ENCODE measurements around the gene KCND1.
A peak's percentile ranks its signal among the peaks of the same experiment; 100 is the strongest.

KCND1 gene

GRCh38 chrX:48974033-48974432 is 2.4 kb upstream of the KCND1 start:
- no peak for DNase-seq

DNA sequence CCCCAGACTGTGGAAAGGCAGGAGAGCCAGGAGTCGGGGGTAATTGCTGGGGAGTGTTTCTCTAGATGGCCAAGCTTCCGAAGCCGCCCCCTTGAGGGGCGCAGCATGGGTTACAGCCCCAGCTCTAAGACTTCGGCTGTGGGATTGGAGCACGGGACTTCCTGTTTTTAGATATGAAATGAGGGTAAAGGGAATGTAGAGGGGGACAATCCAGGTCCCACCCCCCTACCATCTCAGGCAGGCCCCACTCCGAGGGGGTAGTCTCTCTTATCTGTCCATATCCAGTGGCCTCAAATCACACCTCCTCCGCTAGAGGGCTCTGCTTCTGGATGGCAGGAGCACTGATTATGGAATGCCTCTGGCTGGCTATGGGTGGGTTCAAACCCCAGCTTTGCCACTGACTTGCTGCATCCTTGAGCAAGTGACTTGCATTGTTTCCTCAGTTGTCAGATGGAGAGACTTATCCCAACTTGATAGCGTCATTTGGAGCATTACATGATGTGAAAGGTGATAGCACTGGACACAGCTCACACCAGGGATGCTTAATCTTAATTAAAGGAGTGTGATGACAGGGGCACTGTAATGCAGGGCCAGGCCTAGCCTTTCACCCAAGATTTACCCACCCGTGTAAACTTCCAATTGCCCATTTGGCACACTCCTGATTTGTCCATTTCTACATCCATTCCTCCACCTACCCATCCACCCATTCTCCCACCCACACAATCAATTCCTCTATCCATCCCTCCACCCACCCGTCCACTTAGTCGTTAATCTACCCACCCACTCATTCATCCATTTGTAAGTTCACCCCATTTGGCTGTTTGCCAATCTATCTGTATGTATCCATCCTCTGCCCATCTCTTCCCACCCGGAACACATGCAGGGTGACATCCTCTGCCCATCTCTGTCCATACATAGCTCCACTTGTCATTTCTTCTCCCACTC is 848 bp upstream of the KCND1 start:
- DNase-seq = peak; percentile 10 to 11

GRCh38 chrX:48969471-48969870 is 2.2 kb downstream of the KCND1 start:
- no peak for DNase-seq

- no peak for DNase-seq
Observed at GRCh38 chrX:48968377-48968776, 3.3 kb downstream of the KCND1 start.

- no peak for DNase-seq
Observed at GRCh38 chrX:48966796-48967579, 4.7 kb downstream of the KCND1 start.

DNA sequence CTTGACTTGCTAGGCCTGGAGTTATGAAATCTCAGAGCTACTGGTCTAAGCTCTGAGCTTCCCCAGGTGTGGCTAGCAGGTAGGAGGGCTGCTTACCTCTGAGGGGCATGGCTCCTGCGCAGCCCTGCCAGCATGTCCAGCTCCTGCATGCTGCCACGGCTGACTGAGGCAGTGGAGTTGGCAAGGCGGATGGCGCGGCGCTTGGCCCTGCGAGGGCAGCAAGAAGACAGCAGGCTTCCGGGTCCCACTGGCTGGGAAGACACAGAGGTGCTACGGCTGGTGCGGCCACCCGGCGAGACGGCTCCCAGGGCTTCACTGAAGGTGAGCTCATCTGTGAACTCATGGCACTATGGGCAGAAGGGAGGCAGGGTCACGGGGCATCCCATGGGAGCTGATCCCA is 5.7 kb downstream of the KCND1 start:
- no peak for DNase-seq

DNA sequence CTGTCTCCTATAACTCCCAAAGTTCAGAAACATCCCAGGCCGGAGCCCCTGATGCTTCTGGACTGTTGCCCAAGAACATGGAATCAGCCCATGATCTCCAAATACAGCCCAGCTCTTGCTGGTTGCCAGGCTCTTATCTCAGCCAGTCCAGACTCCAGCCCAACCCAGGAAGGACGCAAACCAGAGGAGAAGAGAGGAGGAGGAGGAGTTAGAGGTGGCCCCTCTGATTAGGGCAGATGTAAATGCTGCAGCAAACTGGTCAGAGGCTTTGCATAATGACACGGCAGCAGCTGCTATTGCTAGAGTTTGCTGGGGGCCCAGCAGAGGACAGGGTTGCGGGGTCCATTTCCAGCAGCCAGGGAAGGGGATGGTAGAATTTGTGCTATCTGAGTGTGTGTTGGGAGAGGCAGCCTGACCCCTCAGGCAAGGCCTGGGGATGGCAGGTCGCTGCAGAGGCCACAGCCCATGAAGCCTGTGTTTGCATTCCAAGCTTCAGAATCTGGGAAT is 10.0 kb downstream of the KCND1 start:
- DNase-seq = no peak

DNA sequence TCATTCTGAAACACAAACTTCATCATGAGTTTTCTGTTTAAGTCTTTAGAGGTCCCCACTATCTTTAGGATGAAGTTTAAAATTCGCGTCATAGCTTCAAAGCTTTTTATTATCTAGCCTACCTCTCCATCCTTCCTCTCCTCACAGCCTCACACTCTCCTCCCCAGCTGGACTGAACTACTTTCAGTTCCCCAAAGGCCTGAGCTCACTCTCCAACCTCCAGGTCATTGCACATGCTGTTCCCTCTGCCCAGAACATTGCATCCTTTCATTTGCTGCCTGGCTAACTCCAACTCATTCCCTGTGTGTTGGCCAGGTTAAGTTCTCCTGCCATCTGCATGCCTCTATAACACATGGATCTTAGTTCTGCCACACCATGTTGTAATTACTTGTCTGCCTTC is 11.4 kb downstream of the KCND1 start:
- no peak for DNase-seq

GRCh38 chrX:48958635-48959094 is 13.0 kb downstream of the KCND1 start:
- no peak for DNase-seq

GRCh38 chrX:48957827-48958634 is 13.6 kb downstream of the KCND1 start:
- peak; percentile 80 to 81 for DNase-seq

DNA sequence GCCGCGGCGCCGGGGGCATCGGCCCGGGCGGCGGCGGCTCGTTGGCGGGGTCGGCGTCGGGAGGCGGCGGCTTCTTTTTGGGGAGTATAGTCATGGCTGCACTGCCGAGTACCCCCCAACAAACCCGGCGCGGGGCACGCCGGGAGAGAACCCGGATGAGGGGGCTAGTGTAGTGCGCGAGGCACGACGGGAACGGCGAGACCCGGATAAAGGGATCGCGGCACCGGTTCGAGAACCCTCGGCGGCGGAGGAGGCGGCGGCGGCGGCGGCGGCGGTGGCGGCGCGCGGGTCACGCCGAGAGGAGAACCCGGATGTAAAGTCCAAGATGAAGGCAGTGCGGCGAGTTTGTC is 14.2 kb downstream of the KCND1 start, which contains the start of gene OTUD5:
OTUD5 (minus strand) TSS at position 131 of the 350 bp plus-strand sequence; CDS start at position 94, 37 bp downstream.
- peak in 1 of 2 donors; percentile 57 for DNase-seq

DNA sequence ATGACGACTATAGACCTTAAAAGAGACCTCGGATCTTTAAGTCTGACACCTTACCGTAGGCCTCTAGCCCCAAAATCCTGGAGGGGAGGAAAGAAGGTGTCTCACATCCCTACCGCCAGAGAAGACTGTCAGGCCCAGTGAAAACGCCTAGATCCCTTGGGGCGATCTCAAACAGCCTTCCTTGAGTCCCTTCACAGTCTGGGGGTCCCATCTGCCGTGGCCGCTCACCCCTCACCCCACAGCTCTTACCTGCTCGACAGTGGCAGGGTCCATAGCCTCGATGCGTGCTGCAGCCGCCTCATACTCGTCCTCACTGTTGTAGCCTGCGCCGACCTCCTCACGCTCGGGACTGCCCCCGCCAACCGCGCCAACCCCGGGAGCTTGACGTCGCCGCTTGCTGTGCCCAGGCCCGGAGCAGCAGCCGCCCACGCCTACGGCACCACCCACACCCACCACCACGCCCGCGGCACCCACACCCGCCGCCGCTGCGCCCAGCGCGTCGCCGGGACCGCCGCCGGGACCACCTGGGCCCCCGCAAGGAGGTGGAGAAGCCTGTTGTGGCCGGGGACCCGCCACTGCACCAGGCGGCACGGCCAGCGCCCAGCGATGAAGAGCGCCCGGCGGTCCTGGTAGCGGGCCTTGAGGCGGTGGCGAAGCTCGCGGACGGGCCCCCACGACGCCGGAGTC is 14.8 kb downstream of the KCND1 start:
- peak in 1 of 2 donors; percentile 30 for DNase-seq

DNA sequence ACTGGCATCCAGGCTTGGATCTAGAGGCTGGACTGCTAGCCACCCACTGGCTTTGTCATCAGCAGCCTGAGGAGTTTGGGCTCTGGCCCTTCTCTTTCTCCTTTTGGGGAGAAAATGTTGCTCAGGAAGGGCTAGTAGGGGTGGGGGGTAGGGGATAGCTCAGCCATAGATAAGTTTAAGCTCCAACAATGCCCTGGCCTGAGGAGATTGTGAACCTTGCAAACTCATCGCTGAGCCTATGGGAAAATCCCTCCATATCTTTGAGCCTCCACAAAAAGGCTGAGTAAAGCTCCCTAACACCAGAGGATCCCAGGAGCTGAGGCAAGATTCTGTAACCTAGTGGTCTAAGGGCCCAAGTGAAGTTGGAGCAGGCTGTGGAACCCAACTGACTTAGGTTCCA is 23.1 kb downstream of the KCND1 start:
- no peak for DNase-seq

DNA sequence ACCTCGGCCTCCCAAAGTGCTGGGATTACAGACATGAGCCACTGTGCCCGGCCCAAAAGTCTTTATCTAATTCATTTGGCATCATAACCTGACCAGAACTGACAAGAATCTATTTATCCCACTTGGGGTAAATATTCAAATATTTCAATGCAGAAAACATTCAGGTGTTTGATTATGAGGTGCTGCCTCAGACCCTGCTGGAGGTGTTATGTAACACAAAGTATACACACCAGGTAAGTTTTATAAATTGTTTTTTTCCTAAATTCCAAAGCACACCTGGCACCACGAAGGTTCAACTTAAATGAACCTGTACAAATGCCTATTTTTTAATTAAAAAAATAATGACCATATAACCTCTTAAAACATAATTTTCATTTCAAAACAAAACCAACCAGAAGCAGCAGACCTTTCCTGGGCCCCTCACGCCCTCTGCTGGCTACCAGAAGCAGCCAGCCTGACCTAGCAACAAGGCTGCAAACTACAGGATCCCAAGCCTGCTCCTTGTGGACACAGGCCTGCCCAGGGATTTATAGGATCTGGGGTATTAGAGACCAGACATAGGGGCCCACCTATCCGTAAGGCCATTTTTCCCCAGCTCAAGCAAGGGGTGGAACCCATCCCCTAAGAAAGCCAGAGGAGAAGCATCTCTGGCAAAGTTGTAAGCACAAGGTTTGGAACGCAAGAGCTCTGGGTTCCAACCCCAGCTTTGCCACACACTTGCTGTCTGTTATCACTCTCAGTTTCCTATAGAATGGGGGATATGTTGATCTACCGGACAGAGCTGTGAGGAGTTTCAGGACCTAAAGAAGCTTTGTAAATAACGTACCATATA is 25.9 kb downstream of the KCND1 start:
- peak in 1 of 2 donors; percentile 58 for DNase-seq

- no peak for DNase-seq
Observed at GRCh38 chrX:48942895-48943294, 28.7 kb downstream of the KCND1 start.

- DNase-seq = no peak
Observed at GRCh38 chrX:48940404-48940955, 31.2 kb downstream of the KCND1 start.

- no peak for DNase-seq
Observed at GRCh38 chrX:48939524-48940228, 32.0 kb downstream of the KCND1 start.

DNA sequence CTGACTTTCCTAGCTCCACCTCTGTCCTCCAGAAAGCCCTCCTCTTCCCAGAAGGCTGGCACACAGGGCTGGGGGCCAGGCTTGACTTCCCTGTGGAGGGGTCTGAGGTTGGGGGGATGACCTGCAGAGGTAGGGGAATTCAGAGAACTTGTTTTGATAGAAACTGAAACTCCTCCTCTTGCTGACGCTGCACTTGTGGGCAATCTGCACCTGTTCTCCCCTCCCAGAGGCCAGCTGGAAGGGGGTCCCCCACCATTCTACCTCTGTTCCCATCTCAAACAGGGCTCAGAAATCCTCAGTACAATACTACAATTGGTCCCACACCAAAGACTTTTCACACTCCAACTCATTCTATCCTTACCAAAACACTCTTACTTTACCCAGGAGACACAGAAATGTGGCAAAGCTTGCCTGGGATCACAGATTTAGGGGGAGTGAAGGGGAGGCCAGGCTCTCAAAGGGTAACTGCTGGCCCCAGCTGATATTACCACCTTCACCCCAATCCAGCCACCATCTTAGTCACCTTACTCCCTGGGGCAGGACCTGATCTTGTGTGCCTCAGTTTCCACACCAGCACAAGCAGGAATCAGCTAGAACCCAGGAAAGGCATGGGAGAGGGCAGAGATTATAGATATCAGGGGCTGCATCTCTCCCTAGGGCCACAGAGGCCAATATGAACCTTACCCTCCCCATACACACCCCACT is 32.8 kb downstream of the KCND1 start:
- peak; percentile 55 to 59 for DNase-seq

Measured in stimulated activated CD4-positive, alpha-beta T cell treated with anti-CD3 and anti-CD28 coated beads, Interleukin-2, amount 100 ng/mL, for 48 hours (primary cell).